ENCODE data around the gene LONRF2. TPM values are rescaled to one million over a fixed set of nuclear protein-coding genes. Genes with fewer than 3 reads are reported as not detected.
"Not testable (repeated sequence)": the region's sequence is repeated elsewhere in the genome, so short reads cannot be mapped to it uniquely, and the experiment has no call there.

Gene LONRF2
- total RNA-seq, 1 donor, result under 0.01 TPM

GRCh38 chr2:100252811-100253698 lies 69.2 kb downstream of the LONRF2 start:
- no peak overlapping the region for H2AFZ ChIP-seq (ENCODE audit: low read length)
- no peak overlapping the region for H3K27ac ChIP-seq (ENCODE audit: low read depth, low read length)
- H3K79me2 ChIP-seq (ENCODE audit: insufficient read depth, low read length), result no peaks in the 10 kb centered on the region
- H3K9me3 ChIP-seq (ENCODE audit: low read depth, low read length), result no peaks in the 10 kb centered on the region
- H3K4me1 ChIP-seq (ENCODE audit: insufficient read depth, low read length), result peaks cover 4% of the 10 kb centered on the region
- no peaks in the 10 kb centered on the region for H3K36me3 ChIP-seq (ENCODE audit: insufficient read depth, low read length)
- peak; percentile 87 for DNase-seq (ENCODE audit: insufficient read length, low spot score, missing footprints)
- H3K27me3 ChIP-seq (ENCODE audit: insufficient read depth, low read length), result peaks cover 10% of the 10 kb centered on the region
- no peaks in the 10 kb centered on the region for H4K20me1 ChIP-seq (ENCODE audit: insufficient read depth, low read length)
- no peak for TF ChIP-seq CTCF (IDR thresholded peaks at IDR 0.05; ENCODE audit: extremely low read depth, low read depth, low read length)
- no peak overlapping the region for H3K4me2 ChIP-seq (ENCODE audit: insufficient read depth, low read length)
- H3K4me3 ChIP-seq (ENCODE audit: insufficient read depth, low read length), result no peak overlapping the region

GRCh38 chr2:100250645-100251044 lies 71.7 kb downstream of the LONRF2 start:
- no peak for TF ChIP-seq CTCF (IDR thresholded peaks at IDR 0.05; ENCODE audit: extremely low read depth, low read depth, low read length)
- H4K20me1 ChIP-seq (ENCODE audit: insufficient read depth, low read length), result no peaks in the 10 kb centered on the region
- peaks cover 2% of the 10 kb centered on the region for H3K4me1 ChIP-seq (ENCODE audit: insufficient read depth, low read length)
- H3K4me3 ChIP-seq (ENCODE audit: insufficient read depth, low read length), result no peak overlapping the region
- H3K79me2 ChIP-seq (ENCODE audit: insufficient read depth, low read length), result no peaks in the 10 kb centered on the region
- no peak overlapping the region for H3K4me2 ChIP-seq (ENCODE audit: insufficient read depth, low read length)
- H3K27ac ChIP-seq (ENCODE audit: low read depth, low read length), result no peak overlapping the region
- peaks cover 13% of the 10 kb centered on the region for H3K27me3 ChIP-seq (ENCODE audit: insufficient read depth, low read length)
- H3K9me3 ChIP-seq (ENCODE audit: low read depth, low read length), result no peaks in the 10 kb centered on the region
- no peak overlapping the region for H2AFZ ChIP-seq (ENCODE audit: low read length)
- no peak for DNase-seq (ENCODE audit: insufficient read length, low spot score, missing footprints)
- no peaks in the 10 kb centered on the region for H3K36me3 ChIP-seq (ENCODE audit: insufficient read depth, low read length)

GRCh38 chr2:100248971-100249370 lies 73.3 kb downstream of the LONRF2 start:
- H3K9me3 ChIP-seq (ENCODE audit: low read depth, low read length), result no peaks in the 10 kb centered on the region
- H3K4me3 ChIP-seq (ENCODE audit: insufficient read depth, low read length), result no peak overlapping the region
- H4K20me1 ChIP-seq (ENCODE audit: insufficient read depth, low read length), result no peaks in the 10 kb centered on the region
- H3K36me3 ChIP-seq (ENCODE audit: insufficient read depth, low read length), result no peaks in the 10 kb centered on the region
- no peak for DNase-seq (ENCODE audit: insufficient read length, low spot score, missing footprints)
- peaks cover 9% of the 10 kb centered on the region for H3K4me1 ChIP-seq (ENCODE audit: insufficient read depth, low read length)
- H3K79me2 ChIP-seq (ENCODE audit: insufficient read depth, low read length), result no peaks in the 10 kb centered on the region
- no peak for TF ChIP-seq CTCF (IDR thresholded peaks at IDR 0.05; ENCODE audit: extremely low read depth, low read depth, low read length)
- no peak overlapping the region for H3K4me2 ChIP-seq (ENCODE audit: insufficient read depth, low read length)
- no peak overlapping the region for H2AFZ ChIP-seq (ENCODE audit: low read length)
- H3K27me3 ChIP-seq (ENCODE audit: insufficient read depth, low read length), result peaks cover 13% of the 10 kb centered on the region
- H3K27ac ChIP-seq (ENCODE audit: low read depth, low read length), result no peak overlapping the region

GRCh38 chr2:100248556-100248955 lies 73.7 kb downstream of the LONRF2 start:
- not testable (repeated sequence) for H3K36me3 ChIP-seq (ENCODE audit: insufficient read depth, low read length); H3K4me3 ChIP-seq (ENCODE audit: insufficient read depth, low read length); H3K9me3 ChIP-seq (ENCODE audit: low read depth, low read length); H3K4me1 ChIP-seq (ENCODE audit: insufficient read depth, low read length); H3K27ac ChIP-seq (ENCODE audit: low read depth, low read length); H3K79me2 ChIP-seq (ENCODE audit: insufficient read depth, low read length); H2AFZ ChIP-seq (ENCODE audit: low read length); H4K20me1 ChIP-seq (ENCODE audit: insufficient read depth, low read length); DNase-seq (ENCODE audit: insufficient read length, low spot score, missing footprints); H3K4me2 ChIP-seq (ENCODE audit: insufficient read depth, low read length)
- peaks cover 13% of the 10 kb centered on the region for H3K27me3 ChIP-seq (ENCODE audit: insufficient read depth, low read length)

Data from osteoblast (primary cell).